Liver (tissue), 9 donors: ENCODE results near the gene NELFCD. TPM values are rescaled to one million over a fixed set of nuclear protein-coding genes. Genes with fewer than 3 reads are reported as not detected.
"Not testable (repeated sequence)": the region's sequence is repeated elsewhere in the genome, so short reads cannot be mapped to it uniquely, and the experiment has no call there.

ENCODE experiments used
- DNase-seq: peaks from one replicate; pipeline ENCODE4 v3.0.0-alpha.2; 2017; ENCODE audit warnings: low spot score
- H3K27ac ChIP-seq, 2 donors: one replicate each; pipeline ENCODE4 v1.7.0; 2013; ENCODE audit warnings: inconsistent platforms in 2 of 2, low read length in 2 of 2, control low read depth in 1 of 2, low read depth in 1 of 2, mild to moderate bottlenecking in 1 of 2
- H3K27me3 ChIP-seq, 4 donors: one replicate each; pipeline versions ENCODE4 v1.6.1 to v1.7.0; 2013; ENCODE audit warnings: low read length in 3 of 4, inconsistent platforms in 1 of 4, mild to moderate bottlenecking in 1 of 4, moderate library complexity in 1 of 4; ENCODE audit not compliant: control insufficient read depth in 4 of 4, insufficient read depth in 4 of 4
- H3K36me3 ChIP-seq, 4 donors: one replicate each; pipeline versions ENCODE4 v1.6.1 to v1.7.0; 2013; ENCODE audit warnings: low read length in 3 of 4, mild to moderate bottlenecking in 3 of 4, low read depth in 1 of 4, moderate library complexity in 1 of 4; ENCODE audit not compliant: control insufficient read depth in 4 of 4, insufficient read depth in 3 of 4
- H3K4me1 ChIP-seq, 4 donors: one replicate each; pipeline versions ENCODE4 v1.6.1 to v1.7.0; 2013; ENCODE audit warnings: low read length in 3 of 4, mild to moderate bottlenecking in 3 of 4, moderate library complexity in 1 of 4; ENCODE audit not compliant: control insufficient read depth in 4 of 4, insufficient read depth in 4 of 4
- H3K4me3 ChIP-seq, 3 donors: one replicate each; pipeline versions ENCODE4 v1.6.1 to v1.7.0; 2013; ENCODE audit warnings: low read length in 3 of 3, control low read depth in 1 of 3, low read depth in 1 of 3, mild to moderate bottlenecking in 1 of 3
- H3K9ac ChIP-seq, 2 donors: one replicate each; pipeline ENCODE4 v1.7.0; 2013; ENCODE audit warnings: low read length in 2 of 2, mild to moderate bottlenecking in 2 of 2, moderate library complexity in 2 of 2, control low read depth in 1 of 2, low read depth in 1 of 2
- H3K9me3 ChIP-seq, 4 donors: one replicate each; pipeline versions ENCODE4 v1.6.1 to v1.7.0; 2013; ENCODE audit warnings: low read length in 3 of 4; ENCODE audit not compliant: control insufficient read depth in 4 of 4
- ATF3 ChIP-seq: IDR thresholded peaks from 2 replicates; pipeline ENCODE4 v1.6.1; 2016; ENCODE audit warnings: antibody characterized with exemption
- CTCF ChIP-seq: fragments of 150-350 bp; IDR thresholded peaks from 2 replicates; pipeline ENCODE4 v1.5.1; 2017; ENCODE audit warnings: improper control_type of control experiment, low read depth, low read length; ENCODE audit not compliant: missing input control
- EGR1 ChIP-seq, 2 donors: IDR thresholded peaks; 2 replicates each; pipeline ENCODE4 v1.6.1; 2016 to 2018; ENCODE audit warnings: antibody characterized with exemption in 2 of 2, low read depth in 2 of 2
- FOXA1 ChIP-seq: IDR thresholded peaks from 2 replicates; pipeline ENCODE4 v1.6.1; 2016; ENCODE audit warnings: antibody characterized with exemption
- GABPA ChIP-seq, 2 donors: IDR thresholded peaks in 1 of 2; conservative IDR thresholded peaks in 1 of 2; 2 replicates each; pipeline ENCODE4 v1.6.1; 2016; ENCODE audit warnings: antibody characterized with exemption in 2 of 2, mild to moderate bottlenecking in 1 of 2, moderate library complexity in 1 of 2
- HNF4A ChIP-seq, 2 donors: conservative IDR thresholded peaks; 2 replicates each; pipeline ENCODE4 v1.6.1; 2016; ENCODE audit warnings: antibody characterized with exemption in 2 of 2, mild to moderate bottlenecking in 2 of 2
- HNF4G ChIP-seq: IDR thresholded peaks from 2 replicates; pipeline ENCODE4 v1.6.1; 2016; ENCODE audit warnings: antibody characterized with exemption
- JUND ChIP-seq, 2 donors: IDR thresholded peaks; 2 replicates each; pipeline ENCODE4 v1.6.1; 2016; ENCODE audit warnings: antibody characterized with exemption in 2 of 2
- MAX ChIP-seq: IDR thresholded peaks from 2 replicates; pipeline ENCODE4 v1.6.1; 2016; ENCODE audit warnings: antibody characterized with exemption
- REST ChIP-seq: IDR thresholded peaks from 2 replicates; pipeline ENCODE4 v1.6.1; 2016; ENCODE audit warnings: antibody characterized with exemption, mild to moderate bottlenecking
- RXRA ChIP-seq, 2 donors: IDR thresholded peaks; 2 replicates each; pipeline ENCODE4 v1.6.1; 2017 to 2018; ENCODE audit warnings: antibody characterized with exemption in 2 of 2, mild to moderate bottlenecking in 1 of 2
- SP1 ChIP-seq: IDR thresholded peaks from 2 replicates; pipeline ENCODE4 v1.6.1; 2018; ENCODE audit warnings: antibody characterized with exemption, mild to moderate bottlenecking
- TAF1 ChIP-seq: conservative IDR thresholded peaks from 2 replicates; pipeline ENCODE4 v1.6.1; 2016; ENCODE audit warnings: antibody characterized with exemption, mild to moderate bottlenecking
- ZBTB33 ChIP-seq: IDR thresholded peaks from 2 replicates; pipeline ENCODE4 v1.6.1; 2016; ENCODE audit warnings: antibody characterized with exemption
- WGBS: extraction: QIAGEN DNeasy Blood & Tissue Kit; methylation state at CpG from one replicate; pipeline ENCODE4 v1.1.7; 2013; 5-methylcytosine and 5-hydroxymethylcytosine counted together
- polyA plus RNA-seq, 2 donors: library from polyadenylated mRNA; stranded (reverse) in 1 of 2; unstranded in 1 of 2; fragments of 200-250 nt in 1 of 2; fragments of >200 nt in 1 of 2; fragmentation: Nextera tagmentation in 1 of 2; extraction: Ambion mirVana in 1 of 2; gene quantifications; one replicate each; pipeline versions ENCODE4 v1.2.1 to v1.2.3, GENCODE V29; 2013 to 2015
- total RNA-seq, 2 donors: library from RNA; depleted of rRNA; stranded (reverse); fragments of >200 nt; gene quantifications; one replicate each; pipeline ENCODE4 v1.2.3, GENCODE V29; 2014
- donor health status: healthy.
- donor health status: healthy.
- donor health status: healthy.
- donor health status: healthy.
- donor health status: healthy.

The NELFCD gene
- total and polyA plus RNA-seq, 4 donors = 28.1 to 39.8 (median 37.0) TPM

- Histone ChIP-seq H3K9me3 (no peaks in the 10 kb centered on the region), H3K27me3 (no peaks in the 10 kb centered on the region), H3K9ac (no peak overlapping the region), H3K4me3 (no peak overlapping the region), H3K27ac (no peak overlapping the region), H3K36me3 (no peaks in the 10 kb centered on the region), H3K4me1 (no peaks in the 10 kb centered on the region)
- 79% methylated on average over 10 of the region's 10 CpGs for WGBS
- no peak for TF ChIP-seq RXRA (IDR thresholded peaks at IDR 0.05)
- no peak for TF ChIP-seq ZBTB33
- no peak for TF ChIP-seq JUND (IDR thresholded peaks at IDR 0.05)
- no peak for TF ChIP-seq EGR1 (IDR thresholded peaks at IDR 0.05; ENCODE audit: low read depth in 2 of 2)
- TF ChIP-seq TAF1 = no peak
- TF ChIP-seq GABPA (IDR thresholded peaks at IDR 0.05 in 1 of 2, conservative IDR thresholded peaks at IDR 0.05 in 1 of 2) = no peak
- no peak for TF ChIP-seq ATF3
- TF ChIP-seq FOXA1 = no peak
- no peak for TF ChIP-seq MAX
- TF ChIP-seq HNF4G = no peak
- TF ChIP-seq CTCF = no peak
- DNase-seq = no peak
Measured at GRCh38 chr20:58945965-58946631, 35.0 kb upstream of the NELFCD start.

GRCh38 chr20:58947797-58948388, 33.2 kb upstream of the NELFCD start:
- H3K4me1 ChIP-seq, DNase-seq, H3K36me3 ChIP-seq, H3K27me3 ChIP-seq, H3K9me3 ChIP-seq, H3K4me3 ChIP-seq, H3K9ac ChIP-seq, H3K27ac ChIP-seq: not testable (repeated sequence)
- WGBS = 83% methylated on average over 7 of the region's 7 CpGs

GRCh38 chr20:58950603-58951002, 30.5 kb upstream of the NELFCD start:
- DNase-seq = no peak
- Histone ChIP-seq H3K27ac (no peak overlapping the region), H3K4me1 (no peaks in the 10 kb centered on the region), H3K9me3 (no peaks in the 10 kb centered on the region), H3K9ac (no peak overlapping the region), H3K27me3 (no peaks in the 10 kb centered on the region), H3K4me3 (no peak overlapping the region), H3K36me3 (no peaks in the 10 kb centered on the region)
- 71% methylated on average over 5 of the region's 5 CpGs for WGBS
- TF ChIP-seq HNF4G = no peak
- TF ChIP-seq CTCF = no peak
- TF ChIP-seq ATF3 = no peak
- TF ChIP-seq JUND (IDR thresholded peaks at IDR 0.05) = no peak
- TF ChIP-seq GABPA (IDR thresholded peaks at IDR 0.05 in 1 of 2, conservative IDR thresholded peaks at IDR 0.05 in 1 of 2) = no peak
- no peak for TF ChIP-seq REST
- TF ChIP-seq RXRA (IDR thresholded peaks at IDR 0.05) = no peak
- no peak for TF ChIP-seq MAX
- no peak for TF ChIP-seq SP1
- TF ChIP-seq HNF4A (conservative IDR thresholded peaks at IDR 0.05) = no peak
- TF ChIP-seq FOXA1 = no peak
